Naive thymus-derived CD8-positive, alpha-beta T cell (primary cell): ENCODE measurements around the gene FRAT1. TPM values are rescaled to one million over a fixed set of nuclear protein-coding genes. Genes with fewer than 3 reads are reported as not detected.
A peak's percentile ranks its signal among the peaks of the same experiment; 100 is the strongest.
"Not testable (repeated sequence)": the region's sequence is repeated elsewhere in the genome, so short reads cannot be mapped to it uniquely, and the experiment has no call there.

Experiments used
- ATAC-seq, 2 donors: fragments of 150-1000 bp; cut with Tn5 transposase in 1 of 2; sonication (Bioruptor Pico), chemical (Tn5 transposase) in 1 of 2; 1 replicate in 1 of 2; 2 replicates in 1 of 2; pipeline ENCODE4 v1.10.0; 2021; ENCODE audit warnings: mild to moderate bottlenecking in 2 of 2, moderate library complexity in 2 of 2
- POLR2A ChIA-PET: fragments of 350-600 bp; sonication (Branson Sonifier 250); formaldehyde crosslinking; loops from one replicate; lab custom pipeline; 2021; ENCODE audit warnings: antibody characterized with exemption; lab: Charles Lee
- DNase-seq, 10 donors: peaks; one replicate each; pipeline versions ENCODE4 v3.0.0 to v3.0.0-alpha.2; 2020 to 2022
- H3K27ac Mint-ChIP-seq, 10 donors: one replicate each; pipeline ENCODE4 v1.8.0; 2020 to 2022; ENCODE audit warnings: mild to moderate bottlenecking in 10 of 10, mixed read lengths in 10 of 10, moderate library complexity in 4 of 10, inconsistent platforms in 1 of 10
- H3K27me3 Mint-ChIP-seq, 5 donors: one replicate each; pipeline ENCODE4 v1.8.0; 2021 to 2022; ENCODE audit warnings: mixed read lengths in 5 of 5
- H3K36me3 Mint-ChIP-seq, 3 donors: one replicate each; pipeline ENCODE4 v1.8.0; 2020 to 2022; ENCODE audit warnings: mixed read lengths in 3 of 3, mild to moderate bottlenecking in 2 of 3, inconsistent platforms in 1 of 3
- H3K4me1 Mint-ChIP-seq, 4 donors: one replicate each; pipeline ENCODE4 v1.8.0; 2021 to 2022; ENCODE audit warnings: mixed read lengths in 4 of 4
- H3K4me3 Mint-ChIP-seq, 10 donors: one replicate each; pipeline ENCODE4 v1.8.0; 2020 to 2022; ENCODE audit warnings: mild to moderate bottlenecking in 10 of 10, mixed read lengths in 10 of 10, moderate library complexity in 6 of 10, inconsistent platforms in 1 of 10
- H3K9me3 Mint-ChIP-seq, 9 donors: one replicate each; pipeline ENCODE4 v1.8.0; 2020 to 2022; ENCODE audit warnings: mixed read lengths in 9 of 9, mild to moderate bottlenecking in 3 of 9, inconsistent platforms in 1 of 9, moderate library complexity in 1 of 9
- polyA plus RNA-seq, 3 donors: library from polyadenylated mRNA; unstranded; fragments of 300-500 nt; fragmentation: Illumina TruSeq; gene quantifications; one replicate each; pipeline ENCODE4 v1.2.3, GENCODE V29; 2021
- total RNA-seq, 8 experiments: library from RNA in 2 of 8; stranded (reverse) in 2 of 8; gene quantifications; one replicate each; pipeline ENCODE4 v1.2.3 and lab custom pipeline; 2021 to 2026

The FRAT1 gene
- total and polyA plus RNA-seq, 5 experiments from 2014 or later: 7.5 to 19.1 (median 12.8) TPM

GRCh38 chr10:97338041-97338440 is 19.0 kb downstream of the FRAT1 start:
- Mint-ChIP-seq H3K36me3 (peaks cover 0 to 2% (median 0%) of the 10 kb centered on the region in 3 donors), H3K4me1 (peaks cover 6 to 16% (median 9%) of the 10 kb centered on the region in 4 donors), H3K27ac (peak overlapping the region in 1 of 10 donors; percentile 17), H3K9me3 (no peaks in the 10 kb centered on the region), H3K27me3 (peaks cover 0 to 3% (median 0%) of the 10 kb centered on the region in 5 donors), H3K4me3 (no peak overlapping the region)
- ATAC-seq (no peak), DNase-seq (no peak)
- POLR2A ChIA-PET: no interaction called here

- Mint-ChIP-seq H3K9me3 (no peaks in the 10 kb centered on the region), H3K27ac (peak overlapping the region in 3 of 10 donors; percentile 29 to 41 (median 39)), H3K4me1 (peaks cover 0 to 5% (median 2%) of the 10 kb centered on the region in 4 donors), H3K4me3 (no peak overlapping the region), H3K36me3 (no peaks in the 10 kb centered on the region), H3K27me3 (peaks cover 0 to 7% (median 0%) of the 10 kb centered on the region in 5 donors)
- POLR2A ChIA-PET: interaction anchor here (0.6 kb wide), 1 partner anchor 32 kb away, joined by 3 read pairs; no protein-coding TSS in a partner anchor
- DNase-seq: no peak
- ATAC-seq: no peak
These were observed 22.3 kb downstream of the FRAT1 start for GRCh38 chr10:97341416-97341815.

- H3K9me3 Mint-ChIP-seq, DNase-seq, H3K36me3 Mint-ChIP-seq, H3K27me3 Mint-ChIP-seq, H3K4me1 Mint-ChIP-seq, H3K27ac Mint-ChIP-seq, H3K4me3 Mint-ChIP-seq, ATAC-seq: not testable (repeated sequence)
- POLR2A ChIA-PET: interaction anchor here (0.6 kb wide), 1 partner anchor 10 kb away, joined by 3 read pairs; no protein-coding TSS in a partner anchor
These were observed 24.6 kb downstream of the FRAT1 start for GRCh38 chr10:97343664-97344063.

DNA sequence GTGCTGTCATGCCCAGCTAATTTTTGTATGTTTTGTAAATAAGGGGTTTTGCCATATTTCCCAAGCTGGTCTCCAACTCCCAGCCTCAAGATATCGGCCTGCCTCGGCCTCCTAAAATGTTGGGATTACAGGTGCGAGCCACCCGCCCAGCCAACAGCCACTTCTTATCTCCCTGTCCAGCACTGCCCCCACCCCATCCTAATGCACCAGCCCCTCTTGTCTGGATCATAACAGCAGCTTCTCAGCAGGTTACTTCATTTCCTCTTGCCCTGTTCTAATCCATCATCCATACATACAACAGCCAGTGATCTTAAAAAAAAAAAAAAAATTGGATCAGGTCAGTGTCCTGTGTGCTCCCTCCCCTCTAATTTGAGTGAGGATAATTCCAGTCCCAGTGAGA is 28.2 kb downstream of the FRAT1 start:
- Mint-ChIP-seq H3K36me3 (no peaks in the 10 kb centered on the region), H3K4me3 (no peak overlapping the region), H3K9me3 (no peaks in the 10 kb centered on the region), H3K27me3 (peaks cover 0 to 5% (median 0%) of the 10 kb centered on the region in 5 donors), H3K4me1 (peaks cover 0 to 5% (median 0%) of the 10 kb centered on the region in 4 donors), H3K27ac (no peak overlapping the region)
- POLR2A ChIA-PET: no interaction called here
- ATAC-seq (no peak), DNase-seq (no peak)

DNA sequence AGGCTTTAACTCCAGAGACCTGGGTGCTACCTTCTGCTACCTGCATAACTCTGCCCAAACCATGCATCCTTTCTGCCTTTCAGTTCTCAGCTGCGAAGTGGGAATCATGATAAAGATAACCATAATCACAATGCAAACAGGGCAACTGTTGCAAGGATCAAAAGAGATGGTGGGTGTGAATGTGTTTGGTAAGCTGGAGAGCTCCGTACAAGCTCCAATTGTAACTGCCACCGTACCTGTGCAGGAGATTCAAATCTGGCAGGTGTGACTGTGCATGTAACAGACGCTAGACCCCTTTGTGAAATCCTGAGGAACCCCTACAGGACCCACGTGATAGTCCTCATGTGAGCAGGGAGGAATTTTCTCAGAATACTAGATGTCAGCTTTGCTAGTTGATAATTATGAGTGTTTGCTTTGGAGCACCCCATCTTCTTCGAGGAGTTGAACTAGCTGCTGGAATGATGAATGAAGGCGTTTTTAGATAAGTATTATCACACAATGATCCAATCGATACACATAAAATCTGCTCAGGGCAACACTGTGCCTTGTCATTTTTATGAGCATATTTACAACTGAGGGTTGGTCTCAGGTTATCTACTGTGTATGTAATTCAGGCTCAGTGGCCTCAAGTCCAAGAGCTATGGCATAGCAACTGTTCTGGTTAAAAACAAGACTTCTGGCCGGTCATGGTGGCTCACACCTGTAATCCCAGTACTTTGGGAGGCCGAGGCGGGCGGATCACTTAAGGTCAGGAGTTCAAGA is 30.9 kb downstream of the FRAT1 start:
- Mint-ChIP-seq H3K27me3 (no peaks in the 10 kb centered on the region), H3K36me3 (no peaks in the 10 kb centered on the region), H3K4me3 (no peak overlapping the region), H3K4me1 (no peaks in the 10 kb centered on the region), H3K9me3 (no peaks in the 10 kb centered on the region), H3K27ac (peak overlapping the region in 1 of 10 donors; percentile 39)
- ATAC-seq (no peak), DNase-seq (no peak)
- POLR2A ChIA-PET: interaction anchor here (1.0 kb wide), 1 partner anchor 24 kb away, joined by 3 read pairs; no protein-coding TSS in a partner anchor

DNA sequence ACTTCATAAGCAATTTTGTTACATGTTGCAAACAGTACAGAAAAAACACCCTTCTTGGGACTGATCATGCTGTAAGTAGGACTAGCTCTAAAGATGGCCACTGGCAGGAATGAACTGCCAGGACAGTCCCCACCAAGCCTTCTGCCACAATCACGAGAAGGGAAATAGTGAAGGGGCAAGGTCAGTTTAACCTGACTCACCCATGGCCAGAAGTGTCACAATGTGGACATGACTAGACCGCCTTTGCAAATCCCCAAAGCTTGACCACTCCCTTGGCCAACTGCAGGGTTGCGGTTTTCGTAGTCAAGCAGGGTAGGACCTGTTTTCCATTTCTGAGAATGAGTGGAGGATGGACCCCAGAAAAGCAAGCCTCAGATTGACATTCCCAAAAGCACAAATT is 34.9 kb downstream of the FRAT1 start:
- POLR2A ChIA-PET: no interaction called here
- peak overlapping the region in 1 of 10 donors; percentile 61 for H3K27ac Mint-ChIP-seq
- no peak for DNase-seq
- no peak for ATAC-seq
- peaks cover 0 to 28% (median 0%) of the 10 kb centered on the region in 3 donors for H3K36me3 Mint-ChIP-seq
- no peaks in the 10 kb centered on the region for H3K9me3 Mint-ChIP-seq
- H3K4me1 Mint-ChIP-seq: peaks cover 0 to 13% (median 2%) of the 10 kb centered on the region in 4 donors
- no peaks in the 10 kb centered on the region for H3K27me3 Mint-ChIP-seq
- no peak overlapping the region for H3K4me3 Mint-ChIP-seq

DNA sequence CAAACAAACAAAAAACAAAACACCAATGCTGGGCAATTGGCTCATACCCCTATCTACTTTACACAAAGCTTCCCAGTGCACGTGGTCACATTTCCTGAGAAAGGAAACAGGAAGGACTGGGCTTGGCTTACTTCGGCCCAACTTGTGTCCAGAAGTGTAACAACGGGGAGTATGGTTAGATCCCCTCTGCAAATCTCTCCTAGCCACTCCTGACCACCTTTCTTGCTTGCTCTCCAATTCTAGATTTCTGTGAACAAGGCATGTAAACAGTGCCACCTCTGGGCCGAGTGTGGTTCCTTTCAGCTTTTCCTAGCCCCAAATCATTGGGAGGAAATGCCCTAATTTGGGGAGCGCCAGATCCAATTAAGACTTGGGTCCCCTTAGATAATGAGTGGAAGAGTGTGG is 36.5 kb downstream of the FRAT1 start:
- Mint-ChIP-seq H3K27me3 (no peaks in the 10 kb centered on the region), H3K9me3 (no peaks in the 10 kb centered on the region), H3K4me1 (peaks cover 0 to 13% (median 2%) of the 10 kb centered on the region in 4 donors), H3K4me3 (no peak overlapping the region), H3K36me3 (peaks cover 0 to 34% (median 2%) of the 10 kb centered on the region in 3 donors), H3K27ac (peak overlapping the region in 2 of 10 donors; percentile 14 to 61)
- DNase-seq: peak in 4 of 10 donors; percentile 10 to 28 (median 20)
- ATAC-seq: peak; percentile 31 to 45
- POLR2A ChIA-PET: no interaction called here

DNA sequence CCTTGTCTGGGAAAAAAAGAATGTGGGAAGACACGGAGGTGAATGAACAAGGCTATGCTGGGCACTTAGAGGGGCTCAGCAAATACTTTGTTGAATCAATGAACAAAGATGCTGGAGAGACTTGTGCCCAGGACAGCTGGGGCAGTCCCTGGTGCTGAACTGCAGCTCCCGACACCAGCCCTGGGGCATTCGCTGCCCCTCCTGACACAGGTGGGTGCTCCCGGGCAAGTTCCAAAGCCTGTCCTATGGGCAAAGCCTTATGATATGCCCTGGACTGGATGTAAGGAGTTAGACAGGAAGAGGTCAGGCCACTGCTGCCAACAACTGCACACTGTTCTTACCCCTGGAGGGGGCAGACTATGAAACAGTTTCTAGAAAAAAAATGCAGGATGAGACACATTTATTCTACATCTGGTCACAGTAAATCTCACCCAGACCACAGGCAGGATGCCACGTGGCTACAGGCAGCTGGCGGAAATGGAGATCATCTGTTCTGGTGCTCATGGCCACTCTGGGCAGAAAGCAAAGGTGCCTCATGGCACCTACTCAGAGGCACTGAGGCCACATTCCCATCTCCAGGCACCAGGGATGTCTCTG is 37.3 kb downstream of the FRAT1 start:
- no peaks in the 10 kb centered on the region for H3K9me3 Mint-ChIP-seq
- peaks cover 0 to 34% (median 3%) of the 10 kb centered on the region in 3 donors for H3K36me3 Mint-ChIP-seq
- POLR2A ChIA-PET: interaction anchor here (0.6 kb wide), 2 partner anchors 24 to 173 kb away, joined by 3 read pairs; no protein-coding TSS in a partner anchor
- ATAC-seq: no peak
- H3K27me3 Mint-ChIP-seq: no peaks in the 10 kb centered on the region
- H3K4me1 Mint-ChIP-seq: peaks cover 0 to 13% (median 2%) of the 10 kb centered on the region in 4 donors
- H3K4me3 Mint-ChIP-seq: no peak overlapping the region
- H3K27ac Mint-ChIP-seq: no peak overlapping the region
- DNase-seq: no peak

- H3K27ac Mint-ChIP-seq: no peak overlapping the region
- H3K9me3 Mint-ChIP-seq: no peaks in the 10 kb centered on the region
- peaks cover 0 to 34% (median 3%) of the 10 kb centered on the region in 3 donors for H3K36me3 Mint-ChIP-seq
- H3K4me1 Mint-ChIP-seq: peaks cover 0 to 13% (median 2%) of the 10 kb centered on the region in 4 donors
- POLR2A ChIA-PET: interaction anchor here (0.5 to 0.6 kb wide), 2 partner anchors 75 to 172 kb away, joined by 3 read pairs; no protein-coding TSS in a partner anchor
- ATAC-seq: no peak
- no peak for DNase-seq
- no peak overlapping the region for H3K4me3 Mint-ChIP-seq
- no peaks in the 10 kb centered on the region for H3K27me3 Mint-ChIP-seq
These were observed 37.8 kb downstream of the FRAT1 start for GRCh38 chr10:97356918-97357317.

- H3K4me3 Mint-ChIP-seq: no peak overlapping the region
- peak overlapping the region in 1 of 10 donors; percentile 68 for H3K27ac Mint-ChIP-seq
- ATAC-seq: no peak
- H3K4me1 Mint-ChIP-seq: peaks cover 0 to 13% (median 2%) of the 10 kb centered on the region in 4 donors
- POLR2A ChIA-PET: no interaction called here
- H3K27me3 Mint-ChIP-seq: no peaks in the 10 kb centered on the region
- peaks cover 0 to 34% (median 3%) of the 10 kb centered on the region in 3 donors for H3K36me3 Mint-ChIP-seq
- no peak for DNase-seq
- H3K9me3 Mint-ChIP-seq: no peaks in the 10 kb centered on the region
These were observed 39.3 kb downstream of the FRAT1 start for GRCh38 chr10:97358349-97358748.

DNA sequence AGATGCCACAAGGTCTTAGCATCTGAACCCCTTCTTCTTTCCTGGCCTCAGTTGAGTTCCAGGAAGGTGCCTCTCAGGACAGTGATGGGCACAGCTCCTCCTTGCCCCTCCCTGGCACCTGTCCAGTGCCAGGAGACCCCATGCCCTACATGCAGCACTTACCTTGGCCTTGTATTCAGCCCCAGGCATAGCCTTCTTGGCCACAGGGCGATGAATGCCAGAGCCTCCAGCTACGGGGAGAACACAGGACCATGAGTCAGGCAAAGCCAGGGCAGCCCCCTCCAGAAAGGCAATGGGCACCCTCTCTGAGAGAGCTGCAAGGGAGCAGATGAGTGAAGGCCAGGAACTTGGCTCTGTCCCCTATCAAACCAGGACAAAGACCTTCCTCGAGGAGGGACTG is 39.7 kb downstream of the FRAT1 start:
- Mint-ChIP-seq H3K4me1 (peaks cover 0 to 13% (median 2%) of the 10 kb centered on the region in 4 donors), H3K27ac (peak overlapping the region in 2 of 10 donors; percentile 31 to 68), H3K9me3 (no peaks in the 10 kb centered on the region), H3K36me3 (peaks cover 0 to 37% (median 4%) of the 10 kb centered on the region in 3 donors), H3K27me3 (no peaks in the 10 kb centered on the region), H3K4me3 (no peak overlapping the region)
- ATAC-seq: no peak
- POLR2A ChIA-PET: no interaction called here
- no peak for DNase-seq

GRCh38 chr10:97360705-97361536 is 41.9 kb downstream of the FRAT1 start:
- ATAC-seq (no peak), DNase-seq (no peak)
- no peak overlapping the region for H3K4me3 Mint-ChIP-seq
- H3K9me3 Mint-ChIP-seq: no peaks in the 10 kb centered on the region
- peaks cover 0 to 24% (median under 1%) of the 10 kb centered on the region in 4 donors for H3K4me1 Mint-ChIP-seq
- H3K27ac Mint-ChIP-seq: peak overlapping the region in 3 of 10 donors; percentile 13 to 86 (median 59)
- H3K27me3 Mint-ChIP-seq: no peaks in the 10 kb centered on the region
- H3K36me3 Mint-ChIP-seq: peaks cover 0 to 53% (median 6%) of the 10 kb centered on the region in 3 donors
- POLR2A ChIA-PET: no interaction called here
